Cardiac muscle cell (in vitro differentiated cells and primary cell): ENCODE data around the gene NAV2. TPM values are rescaled to one million over a fixed set of nuclear protein-coding genes. Genes with fewer than 3 reads are reported as not detected.

Experiments
- DNase-seq, 2 donors: peaks; one replicate each; pipeline versions ENCODE4 v3.0.0 to v3.0.0-alpha.2; 2010 to 2017; ENCODE audit warnings: low read depth in 1 of 2, low spot score in 1 of 2
- H3K27ac ChIP-seq: fragments of 200-600 bp; sonication (generic); 2 replicates; pipeline ENCODE4 v1.5.1; 2016
- H3K27me3 ChIP-seq: fragments of 200-600 bp; sonication (generic); 2 replicates; pipeline ENCODE4 v1.6.0; 2016; ENCODE audit warnings: control low read depth
- H3K36me3 ChIP-seq: fragments of 200-600 bp; sonication (generic); 2 replicates; pipeline ENCODE4 v1.5.1; 2016; ENCODE audit warnings: control low read depth
- H3K4me1 ChIP-seq: fragments of 200-600 bp; sonication (generic); 2 replicates; pipeline ENCODE4 v1.8.1; 2017; ENCODE audit warnings: low read depth, mild to moderate bottlenecking, mixed run types
- H3K4me3 ChIP-seq: fragments of 200-600 bp; sonication (generic); 2 replicates; pipeline ENCODE4 v1.5.1; 2016; ENCODE audit warnings: mild to moderate bottlenecking
- H3K9me3 ChIP-seq: fragments of 200-600 bp; sonication (generic); 2 replicates; pipeline ENCODE4 v1.5.1; 2017; ENCODE audit warnings: low read depth, mild to moderate bottlenecking, control low read depth
- polyA plus RNA-seq: library from polyadenylated mRNA; unstranded; fragments of >200 nt; fragmentation: Nextera tagmentation; extraction: Ambion mirVana; gene quantifications from 2 replicates; pipeline ENCODE4 v1.2.1, GENCODE V29; 2016
- total RNA-seq: library from RNA; depleted of rRNA; stranded (reverse); fragments of >200 nt; gene quantifications from 2 replicates; pipeline ENCODE4 v1.2.3, GENCODE V29; 2016
- TF ChIP-seq, protein P1 (sequence below): IDR thresholded peaks from 2 replicates; pipeline ENCODE4 v1.5.1; 2012; ENCODE audit warnings: low read depth, mild to moderate bottlenecking, low read length

NAV2 gene
- total and polyA plus RNA-seq, 2 experiments from 2014 or later: 113 to 164 TPM

GRCh38 chr11:19867064-19867463 is 154.4 kb downstream of the NAV2 start:
- no peak for DNase-seq
- H3K27me3 ChIP-seq: no peaks in the 10 kb centered on the region
- no peak overlapping the region for H3K27ac ChIP-seq
- no peaks in the 10 kb centered on the region for H3K36me3 ChIP-seq
- no peaks in the 10 kb centered on the region for H3K9me3 ChIP-seq
- H3K4me1 ChIP-seq: peaks cover 8% of the 10 kb centered on the region
- TF ChIP-seq, protein P1, sequence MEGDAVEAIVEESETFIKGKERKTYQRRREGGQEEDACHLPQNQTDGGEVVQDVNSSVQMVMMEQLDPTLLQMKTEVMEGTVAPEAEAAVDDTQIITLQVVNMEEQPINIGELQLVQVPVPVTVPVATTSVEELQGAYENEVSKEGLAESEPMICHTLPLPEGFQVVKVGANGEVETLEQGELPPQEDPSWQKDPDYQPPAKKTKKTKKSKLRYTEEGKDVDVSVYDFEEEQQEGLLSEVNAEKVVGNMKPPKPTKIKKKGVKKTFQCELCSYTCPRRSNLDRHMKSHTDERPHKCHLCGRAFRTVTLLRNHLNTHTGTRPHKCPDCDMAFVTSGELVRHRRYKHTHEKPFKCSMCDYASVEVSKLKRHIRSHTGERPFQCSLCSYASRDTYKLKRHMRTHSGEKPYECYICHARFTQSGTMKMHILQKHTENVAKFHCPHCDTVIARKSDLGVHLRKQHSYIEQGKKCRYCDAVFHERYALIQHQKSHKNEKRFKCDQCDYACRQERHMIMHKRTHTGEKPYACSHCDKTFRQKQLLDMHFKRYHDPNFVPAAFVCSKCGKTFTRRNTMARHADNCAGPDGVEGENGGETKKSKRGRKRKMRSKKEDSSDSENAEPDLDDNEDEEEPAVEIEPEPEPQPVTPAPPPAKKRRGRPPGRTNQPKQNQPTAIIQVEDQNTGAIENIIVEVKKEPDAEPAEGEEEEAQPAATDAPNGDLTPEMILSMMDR: no peak
- no peak overlapping the region for H3K4me3 ChIP-seq

GRCh38 chr11:19868281-19868821 is 155.7 kb downstream of the NAV2 start:
- peaks cover 8% of the 10 kb centered on the region for H3K4me1 ChIP-seq
- DNase-seq: peak in 1 of 2 donors; percentile 96
- H3K27ac ChIP-seq: no peak overlapping the region

DNA sequence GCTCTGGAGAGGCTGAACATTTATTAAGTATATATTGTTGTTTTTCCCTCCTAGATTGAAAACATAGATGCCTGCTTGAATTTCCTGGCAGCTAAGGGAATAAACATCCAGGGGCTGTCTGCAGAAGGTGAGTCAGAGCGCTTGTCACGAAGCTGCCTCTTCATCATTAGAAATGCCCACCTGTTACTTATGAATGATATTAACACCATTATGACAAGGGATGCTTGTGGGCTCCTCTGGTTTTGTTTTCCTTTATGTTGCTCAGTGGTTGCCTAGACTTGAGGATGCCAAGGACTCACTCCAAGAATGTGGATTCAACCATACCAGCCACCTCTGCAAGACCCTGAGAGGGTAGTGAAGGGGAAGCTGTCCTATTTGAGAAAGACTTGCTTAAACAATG is 156.2 kb downstream of the NAV2 start:
- Histone ChIP-seq H3K36me3 (no peaks in the 10 kb centered on the region), H3K27me3 (no peaks in the 10 kb centered on the region), H3K4me3 (no peak overlapping the region), H3K9me3 (no peaks in the 10 kb centered on the region), H3K4me1 (peaks cover 8% of the 10 kb centered on the region), H3K27ac (no peak overlapping the region)
- TF ChIP-seq, protein P1: no peak
- peak in 1 of 2 donors; percentile 23 for DNase-seq

More at GRCh38 chr11:19868281-19868821, 155.7 kb downstream of the NAV2 start:
- H3K4me3 ChIP-seq: no peak overlapping the region
- TF ChIP-seq, protein P1: no peak
- H3K27me3 ChIP-seq: no peaks in the 10 kb centered on the region
- H3K9me3 ChIP-seq: no peaks in the 10 kb centered on the region
- no peaks in the 10 kb centered on the region for H3K36me3 ChIP-seq

DNA sequence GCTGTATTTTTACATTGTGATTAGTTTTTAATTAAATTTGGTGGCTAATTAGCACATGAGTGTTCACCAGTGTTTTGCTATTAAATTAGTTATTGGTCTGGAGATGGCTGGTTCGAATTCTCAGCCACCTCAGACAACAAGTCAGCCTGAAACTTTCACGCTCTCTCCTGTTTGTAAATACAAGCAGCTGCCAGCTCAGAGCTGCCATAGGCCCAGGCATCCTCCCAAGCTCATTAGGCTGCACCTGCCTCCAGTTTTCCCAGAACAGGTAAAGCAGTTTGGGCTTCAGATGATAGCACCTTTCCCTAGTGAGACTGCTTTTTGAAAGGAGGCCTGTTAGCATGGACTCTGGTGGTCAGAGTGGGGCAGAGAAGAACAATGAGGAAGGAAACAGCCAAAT is 156.8 kb downstream of the NAV2 start:
- Histone ChIP-seq H3K36me3 (no peaks in the 10 kb centered on the region), H3K4me3 (no peak overlapping the region), H3K4me1 (peaks cover 8% of the 10 kb centered on the region), H3K9me3 (no peaks in the 10 kb centered on the region), H3K27ac (no peak overlapping the region), H3K27me3 (no peaks in the 10 kb centered on the region)
- DNase-seq: no peak
- TF ChIP-seq, protein P1: no peak

DNA sequence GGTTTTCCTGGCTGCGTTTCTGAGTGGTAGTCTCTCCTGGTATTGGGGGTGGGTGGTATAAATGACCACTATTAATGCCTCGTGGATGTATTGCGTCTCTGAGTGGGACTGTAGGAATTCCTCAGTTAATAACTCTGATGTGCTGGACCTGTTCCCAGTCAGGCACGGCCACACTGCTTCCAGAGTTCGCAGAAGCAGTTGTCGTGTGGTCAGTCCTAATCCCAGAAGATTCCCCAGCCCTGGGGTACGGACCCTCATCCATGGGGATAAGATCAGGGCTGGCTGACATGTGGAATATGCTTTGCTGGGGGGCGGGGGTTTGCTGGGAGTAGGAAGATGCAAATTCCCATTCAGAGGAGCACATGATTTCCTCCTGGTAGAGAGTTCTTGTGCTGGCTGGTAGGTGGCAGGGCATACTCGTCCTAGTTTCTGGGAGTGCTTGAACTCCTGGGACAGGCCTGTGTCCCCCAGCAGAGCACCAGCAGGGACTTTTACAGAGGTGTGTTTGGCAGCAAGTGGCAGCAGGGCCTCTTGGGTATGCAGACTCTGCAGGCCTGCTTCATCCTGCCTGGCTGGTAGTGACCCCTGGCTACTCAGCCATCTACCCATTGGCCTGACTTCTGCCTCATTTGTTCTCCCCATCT is 157.4 kb downstream of the NAV2 start:
- no peaks in the 10 kb centered on the region for H3K27me3 ChIP-seq
- TF ChIP-seq, protein P1: no peak
- peaks cover 8% of the 10 kb centered on the region for H3K4me1 ChIP-seq
- no peak for DNase-seq
- H3K4me3 ChIP-seq: no peak overlapping the region
- H3K27ac ChIP-seq: no peak overlapping the region
- no peaks in the 10 kb centered on the region for H3K9me3 ChIP-seq
- no peaks in the 10 kb centered on the region for H3K36me3 ChIP-seq
